ENCODE measurements around the gene ABAT. TPM values are rescaled to one million over a fixed set of nuclear protein-coding genes. Genes with fewer than 3 reads are reported as not detected.

Gene ABAT
- total RNA-seq, 1 donor from 2014 or later: 9.8 TPM

- H3K27ac ChIP-seq: no peak overlapping the region
- ATAC-seq (no peak), DNase-seq (no peak)
- peaks cover 11% of the 10 kb centered on the region for H3K4me1 ChIP-seq
- H3K36me3 ChIP-seq: no peaks in the 10 kb centered on the region
- TF ChIP-seq CTCF (IDR thresholded peaks at IDR 0.05): no peak
- H3K27me3 ChIP-seq: no peaks in the 10 kb centered on the region
- intact Hi-C loops (cut with DNase I): no loop called here
- no peaks in the 10 kb centered on the region for H3K9me3 ChIP-seq
- no peak overlapping the region for H3K4me3 ChIP-seq
Measured at GRCh38 chr16:8678068-8678927, 3.9 kb downstream of the ABAT start.

- Histone ChIP-seq H3K4me1 (peaks cover 7% of the 10 kb centered on the region), H3K36me3 (no peaks in the 10 kb centered on the region), H3K27ac (no peak overlapping the region), H3K4me3 (no peak overlapping the region), H3K27me3 (no peaks in the 10 kb centered on the region), H3K9me3 (no peaks in the 10 kb centered on the region)
- no peak for ATAC-seq
- intact Hi-C loops (cut with DNase I): no loop called here
- DNase-seq: no peak
- no peak for TF ChIP-seq CTCF (IDR thresholded peaks at IDR 0.05)
Measured at GRCh38 chr16:8679151-8679550, 4.7 kb downstream of the ABAT start.

- no peak overlapping the region for H3K27ac ChIP-seq
- no peaks in the 10 kb centered on the region for H3K36me3 ChIP-seq
- H3K9me3 ChIP-seq: no peaks in the 10 kb centered on the region
- no peak for TF ChIP-seq CTCF (IDR thresholded peaks at IDR 0.05)
- DNase-seq (no peak), ATAC-seq (no peak)
- intact Hi-C loops (cut with DNase I): no loop called here
- H3K4me1 ChIP-seq: no peaks in the 10 kb centered on the region
- no peaks in the 10 kb centered on the region for H3K27me3 ChIP-seq
- H3K4me3 ChIP-seq: no peak overlapping the region
Measured at GRCh38 chr16:8682551-8683259, 8.3 kb downstream of the ABAT start.

GRCh38 chr16:8683640-8684039 is 9.2 kb downstream of the ABAT start:
- TF ChIP-seq CTCF (IDR thresholded peaks at IDR 0.05): no peak
- Histone ChIP-seq H3K27me3 (no peaks in the 10 kb centered on the region), H3K4me3 (no peak overlapping the region), H3K27ac (no peak overlapping the region), H3K9me3 (no peaks in the 10 kb centered on the region), H3K4me1 (no peaks in the 10 kb centered on the region), H3K36me3 (no peaks in the 10 kb centered on the region)
- no peak for ATAC-seq
- intact Hi-C loops (cut with DNase I): no loop called here
- DNase-seq: no peak

- Histone ChIP-seq H3K27me3 (no peaks in the 10 kb centered on the region), H3K4me1 (no peaks in the 10 kb centered on the region), H3K4me3 (no peak overlapping the region), H3K36me3 (no peaks in the 10 kb centered on the region), H3K9me3 (peaks cover 9% of the 10 kb centered on the region), H3K27ac (no peak overlapping the region)
- DNase-seq (no peak), ATAC-seq (no peak)
- TF ChIP-seq CTCF (IDR thresholded peaks at IDR 0.05): no peak
- intact Hi-C loops (cut with DNase I): no loop called here
Measured at GRCh38 chr16:8685617-8686016, 11.2 kb downstream of the ABAT start.
